Fibroblast of lung (primary cell): ENCODE measurements around the gene AKAP8. TPM values are rescaled to one million over a fixed set of nuclear protein-coding genes. Genes with fewer than 3 reads are reported as not detected.
A peak's percentile ranks its signal among the peaks of the same experiment; 100 is the strongest.

ENCODE experiments used
- DNase-seq, 2 donors: peaks; one replicate each; pipeline versions ENCODE4 v3.0.0 to v3.0.0-alpha.2; 2010; ENCODE audit warnings: low read depth in 2 of 2
- H2AFZ ChIP-seq: 2 replicates; pipeline ENCODE4 v1.5.1; 2012; ENCODE audit warnings: low read length, control low read depth, inconsistent platforms
- H3K27ac ChIP-seq: 2 replicates; pipeline ENCODE4 v1.5.1; 2011; ENCODE audit warnings: low read length, control low read depth; ENCODE audit not compliant: insufficient read depth
- H3K27me3 ChIP-seq: 2 replicates; pipeline ENCODE4 v1.5.1; 2011; ENCODE audit warnings: mild to moderate bottlenecking, low read length; ENCODE audit not compliant: control insufficient read depth, insufficient read depth
- H3K36me3 ChIP-seq: 2 replicates; pipeline ENCODE4 v1.5.1; 2011; ENCODE audit warnings: low read length; ENCODE audit not compliant: control insufficient read depth, insufficient read depth
- H3K4me1 ChIP-seq: 2 replicates; pipeline ENCODE4 v1.5.1; 2011; ENCODE audit warnings: low read length; ENCODE audit not compliant: control insufficient read depth, insufficient read depth; ENCODE audit errors: extremely low read depth
- H3K4me2 ChIP-seq: 2 replicates; pipeline ENCODE4 v1.5.1; 2011; ENCODE audit warnings: low read length, control low read depth; ENCODE audit not compliant: insufficient read depth; ENCODE audit errors: extremely low read depth
- H3K4me3 ChIP-seq, 4 experiments: fragments of 200-600 bp in 1 of 4; sonication (generic) in 1 of 4; replicated peaks in 1 of 4; 2 replicates each; pipeline ENCODE4 v1.5.1; 2011 to 2016; ENCODE audit warnings: low read length in 4 of 4, low read depth in 3 of 4, mild to moderate bottlenecking in 3 of 4, control low read depth in 2 of 4, inconsistent platforms in 1 of 4, mixed read lengths in 1 of 4; ENCODE audit not compliant: insufficient read depth in 1 of 4; ENCODE audit errors: control extremely low read depth in 1 of 4
- H3K79me2 ChIP-seq: 2 replicates; pipeline ENCODE4 v1.5.1; 2012; ENCODE audit warnings: mild to moderate bottlenecking, low read length, inconsistent platforms; ENCODE audit not compliant: control insufficient read depth, insufficient read depth
- H3K9ac ChIP-seq: 2 replicates; pipeline ENCODE4 v1.5.1; 2011; ENCODE audit warnings: mild to moderate bottlenecking, low read length, control low read depth; ENCODE audit not compliant: insufficient read depth
- H3K9me3 ChIP-seq: 2 replicates; pipeline ENCODE4 v1.5.1; 2012; ENCODE audit warnings: low read depth, low read length; ENCODE audit not compliant: control insufficient read depth, insufficient read depth
- H4K20me1 ChIP-seq: 2 replicates; pipeline ENCODE4 v1.5.1; 2011; ENCODE audit warnings: low read length; ENCODE audit not compliant: control insufficient read depth, insufficient read depth; ENCODE audit errors: extremely low read depth
- CTCF ChIP-seq, 2 donors: IDR thresholded peaks in 1 of 2; conservative IDR thresholded peaks in 1 of 2; 1 replicate in 1 of 2; 2 replicates in 1 of 2; pipeline ENCODE4 v1.5.1; 2011 to 2012; ENCODE audit warnings: low read length in 2 of 2, control low read depth in 1 of 2, inconsistent platforms in 1 of 2, low read depth in 1 of 2, mild to moderate bottlenecking in 1 of 2
- EZH2 ChIP-seq: IDR thresholded peaks from 2 replicates; pipeline ENCODE4 v1.5.1; 2012; ENCODE audit warnings: low read length, control low read depth, mild to moderate bottlenecking; ENCODE audit errors: missing control alignments
- polyA plus RNA-seq, 2 donors: library from polyadenylated mRNA; depleted of rRNA in 1 of 2; stranded (reverse) in 1 of 2; unstranded in 1 of 2; fragments of >200 nt; gene quantifications; 2 replicates each; pipeline ENCODE4 v1.2.1, GENCODE V29; 2011 to 2012; ENCODE audit warnings: missing spikeins in 1 of 2
- total RNA-seq: library from RNA; depleted of rRNA; stranded (reverse); fragments of >200 nt; gene quantifications from 2 replicates; pipeline ENCODE4 v1.2.1, GENCODE V29; 2014

AKAP8 gene
- total and polyA plus RNA-seq, 2 donors (not counting 1 experiment from before 2014, with no cell fraction given), result 9.9 to 13.0 TPM

GRCh38 chr19:15307169-15307568 is 72.4 kb downstream of the AKAP8 start:
- Histone ChIP-seq H3K4me1 (peaks cover 10% of the 10 kb centered on the region), H3K27ac (no peak overlapping the region), H3K79me2 (peaks cover 92% of the 10 kb centered on the region), H3K27me3 (no peaks in the 10 kb centered on the region), H3K9me3 (no peaks in the 10 kb centered on the region), H3K9ac (no peak overlapping the region), H4K20me1 (peaks cover 23% of the 10 kb centered on the region), H3K36me3 (no peaks in the 10 kb centered on the region), H3K4me2 (no peak overlapping the region), H3K4me3 (no peak overlapping the region), H2AFZ (no peak overlapping the region)
- no peak for DNase-seq
- TF ChIP-seq EZH2 (no peak), CTCF (conservative IDR thresholded peaks at IDR 0.05 in 1 of 2, IDR thresholded peaks at IDR 0.05 in 1 of 2; ENCODE audit: low read depth in 1 of 2, low read length in 2 of 2) (no peak)

GRCh38 chr19:15305582-15306334 is 73.8 kb downstream of the AKAP8 start:
- Histone ChIP-seq H4K20me1 (peaks cover 19% of the 10 kb centered on the region), H3K27me3 (no peaks in the 10 kb centered on the region), H3K9me3 (no peaks in the 10 kb centered on the region), H2AFZ (no peak overlapping the region), H3K27ac (no peak overlapping the region), H3K4me3 (no peak overlapping the region), H3K4me2 (no peak overlapping the region), H3K36me3 (no peaks in the 10 kb centered on the region), H3K79me2 (peaks cover 89% of the 10 kb centered on the region), H3K9ac (no peak overlapping the region), H3K4me1 (peaks cover 17% of the 10 kb centered on the region)
- TF ChIP-seq EZH2 (no peak), CTCF (conservative IDR thresholded peaks at IDR 0.05 in 1 of 2, IDR thresholded peaks at IDR 0.05 in 1 of 2; ENCODE audit: low read depth in 1 of 2, low read length in 2 of 2) (no peak)
- no peak for DNase-seq

GRCh38 chr19:15304140-15304705 is 75.4 kb downstream of the AKAP8 start:
- Histone ChIP-seq H3K4me2 (peak overlapping the region; percentile 4), H3K9me3 (no peaks in the 10 kb centered on the region), H3K79me2 (peaks cover 91% of the 10 kb centered on the region), H3K27ac (peak overlapping the region; percentile 50), H3K36me3 (no peaks in the 10 kb centered on the region), H3K4me3 (no peak overlapping the region), H3K9ac (no peak overlapping the region), H2AFZ (no peak overlapping the region), H4K20me1 (peaks cover 19% of the 10 kb centered on the region), H3K4me1 (peaks cover 30% of the 10 kb centered on the region), H3K27me3 (no peaks in the 10 kb centered on the region)
- peak in 1 of 2 donors; percentile 49 for DNase-seq
- no peak for TF ChIP-seq CTCF (conservative IDR thresholded peaks at IDR 0.05 in 1 of 2, IDR thresholded peaks at IDR 0.05 in 1 of 2; ENCODE audit: low read depth in 1 of 2, low read length in 2 of 2)
- TF ChIP-seq EZH2, result no peak

Other genes with a start within 250 kb of the AKAP8 start
- gene NOTCH3, start 178.8 kb downstream of the AKAP8 start, total RNA-seq, result 18.2 and 26.4 TPM in 2 replicates
- gene NOTCH3, start 178.8 kb downstream of the AKAP8 start, polyA plus RNA-seq, result 3.9 and 42.6 TPM in 2 replicates
- under 0.01 TPM in 2 replicates for gene EPHX3, start 147.3 kb downstream of the AKAP8 start, total RNA-seq
- gene EPHX3, start 147.3 kb downstream of the AKAP8 start, polyA plus RNA-seq, result 0.05 and 0.07 TPM in 2 replicates
- gene BRD4, start 47.2 kb downstream of the AKAP8 start, total RNA-seq, result 9.8 and 20.1 TPM in 2 replicates
- gene BRD4, start 47.2 kb downstream of the AKAP8 start, polyA plus RNA-seq, result 9.9 and 13.3 TPM in 2 replicates
- 61.1 and 87.0 TPM in 2 replicates for gene AKAP8L, start 39.2 kb upstream of the AKAP8 start, total RNA-seq
- gene AKAP8L, start 39.2 kb upstream of the AKAP8 start, polyA plus RNA-seq, result 18.0 and 22.9 TPM in 2 replicates
- 5.6 and 9.7 TPM in 2 replicates for gene WIZ, start 70.2 kb upstream of the AKAP8 start, total RNA-seq
- 7.5 and 9.5 TPM in 2 replicates for gene WIZ, start 70.2 kb upstream of the AKAP8 start, polyA plus RNA-seq
- under 0.01 TPM in 1 of 2 replicates, not detected in the other for gene RASAL3, start 84.8 kb upstream of the AKAP8 start, total RNA-seq
- gene RASAL3, start 84.8 kb upstream of the AKAP8 start, polyA plus RNA-seq, result 0.01 TPM in 1 of 2 replicates, not detected in the other
- not detected in 2 replicates for gene PGLYRP2, start 99.7 kb upstream of the AKAP8 start, total RNA-seq
- gene PGLYRP2, start 99.7 kb upstream of the AKAP8 start, polyA plus RNA-seq, result not detected in 2 replicates
- not detected in 2 replicates for gene CYP4F22, start 128.7 kb upstream of the AKAP8 start, total RNA-seq
- gene CYP4F22, start 128.7 kb upstream of the AKAP8 start, polyA plus RNA-seq, result not detected in 2 replicates
- not detected in 2 replicates for gene CYP4F8, start 235.4 kb upstream of the AKAP8 start, total RNA-seq
- gene CYP4F8, start 235.4 kb upstream of the AKAP8 start, polyA plus RNA-seq, result not detected in 2 replicates